Fibroblast of lung (primary cell): Measurements from ENCODE around the gene ERFL.

ENCODE experiments used
- EZH2 ChIP-seq: IDR thresholded peaks from 2 replicates; pipeline ENCODE4 v1.5.1; 2012; ENCODE audit warnings: low read length, control low read depth, mild to moderate bottlenecking; ENCODE audit errors: missing control alignments
- TF ChIP-seq, protein P1 (sequence below), 2 donors: IDR thresholded peaks in 1 of 2; conservative IDR thresholded peaks in 1 of 2; 1 replicate in 1 of 2; 2 replicates in 1 of 2; pipeline ENCODE4 v1.5.1; 2011 to 2012; ENCODE audit warnings: low read length in 2 of 2, control low read depth in 1 of 2, inconsistent platforms in 1 of 2, low read depth in 1 of 2, mild to moderate bottlenecking in 1 of 2

DNA sequence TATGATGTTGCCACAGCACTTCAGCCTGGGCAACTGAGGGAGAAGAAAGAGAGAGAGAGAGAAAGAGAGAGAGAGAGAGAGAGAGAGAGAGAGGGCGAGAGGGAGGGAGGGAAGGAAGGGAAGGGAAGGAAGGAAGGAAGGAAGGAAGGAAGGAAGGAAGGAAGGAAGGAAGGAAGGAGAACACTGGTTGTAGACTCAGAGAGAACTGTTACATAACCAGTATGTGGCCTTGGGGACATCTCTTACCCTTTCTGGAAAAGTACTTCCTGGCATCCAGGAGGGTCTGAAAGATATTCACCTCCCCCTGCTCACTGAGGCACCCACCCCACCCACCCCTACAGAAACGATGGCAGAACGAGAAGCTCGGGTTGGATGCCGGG lies 47.9 kb downstream of the ERFL start:
- TF ChIP-seq, protein P1, sequence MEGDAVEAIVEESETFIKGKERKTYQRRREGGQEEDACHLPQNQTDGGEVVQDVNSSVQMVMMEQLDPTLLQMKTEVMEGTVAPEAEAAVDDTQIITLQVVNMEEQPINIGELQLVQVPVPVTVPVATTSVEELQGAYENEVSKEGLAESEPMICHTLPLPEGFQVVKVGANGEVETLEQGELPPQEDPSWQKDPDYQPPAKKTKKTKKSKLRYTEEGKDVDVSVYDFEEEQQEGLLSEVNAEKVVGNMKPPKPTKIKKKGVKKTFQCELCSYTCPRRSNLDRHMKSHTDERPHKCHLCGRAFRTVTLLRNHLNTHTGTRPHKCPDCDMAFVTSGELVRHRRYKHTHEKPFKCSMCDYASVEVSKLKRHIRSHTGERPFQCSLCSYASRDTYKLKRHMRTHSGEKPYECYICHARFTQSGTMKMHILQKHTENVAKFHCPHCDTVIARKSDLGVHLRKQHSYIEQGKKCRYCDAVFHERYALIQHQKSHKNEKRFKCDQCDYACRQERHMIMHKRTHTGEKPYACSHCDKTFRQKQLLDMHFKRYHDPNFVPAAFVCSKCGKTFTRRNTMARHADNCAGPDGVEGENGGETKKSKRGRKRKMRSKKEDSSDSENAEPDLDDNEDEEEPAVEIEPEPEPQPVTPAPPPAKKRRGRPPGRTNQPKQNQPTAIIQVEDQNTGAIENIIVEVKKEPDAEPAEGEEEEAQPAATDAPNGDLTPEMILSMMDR (conservative IDR thresholded peaks at IDR 0.05 in 1 of 2, IDR thresholded peaks at IDR 0.05 in 1 of 2; ENCODE audit: low read depth in 1 of 2, low read length in 2 of 2), result no peak
- TF ChIP-seq EZH2, result no peak
